ENCODE results near the gene SLC4A1. TPM values are rescaled to one million over a fixed set of nuclear protein-coding genes. Genes with fewer than 3 reads are reported as not detected.

SLC4A1 gene
- total RNA-seq, 4 donors from 2014 or later, result 0.11 to 0.20 TPM; not detected in 2

DNA sequence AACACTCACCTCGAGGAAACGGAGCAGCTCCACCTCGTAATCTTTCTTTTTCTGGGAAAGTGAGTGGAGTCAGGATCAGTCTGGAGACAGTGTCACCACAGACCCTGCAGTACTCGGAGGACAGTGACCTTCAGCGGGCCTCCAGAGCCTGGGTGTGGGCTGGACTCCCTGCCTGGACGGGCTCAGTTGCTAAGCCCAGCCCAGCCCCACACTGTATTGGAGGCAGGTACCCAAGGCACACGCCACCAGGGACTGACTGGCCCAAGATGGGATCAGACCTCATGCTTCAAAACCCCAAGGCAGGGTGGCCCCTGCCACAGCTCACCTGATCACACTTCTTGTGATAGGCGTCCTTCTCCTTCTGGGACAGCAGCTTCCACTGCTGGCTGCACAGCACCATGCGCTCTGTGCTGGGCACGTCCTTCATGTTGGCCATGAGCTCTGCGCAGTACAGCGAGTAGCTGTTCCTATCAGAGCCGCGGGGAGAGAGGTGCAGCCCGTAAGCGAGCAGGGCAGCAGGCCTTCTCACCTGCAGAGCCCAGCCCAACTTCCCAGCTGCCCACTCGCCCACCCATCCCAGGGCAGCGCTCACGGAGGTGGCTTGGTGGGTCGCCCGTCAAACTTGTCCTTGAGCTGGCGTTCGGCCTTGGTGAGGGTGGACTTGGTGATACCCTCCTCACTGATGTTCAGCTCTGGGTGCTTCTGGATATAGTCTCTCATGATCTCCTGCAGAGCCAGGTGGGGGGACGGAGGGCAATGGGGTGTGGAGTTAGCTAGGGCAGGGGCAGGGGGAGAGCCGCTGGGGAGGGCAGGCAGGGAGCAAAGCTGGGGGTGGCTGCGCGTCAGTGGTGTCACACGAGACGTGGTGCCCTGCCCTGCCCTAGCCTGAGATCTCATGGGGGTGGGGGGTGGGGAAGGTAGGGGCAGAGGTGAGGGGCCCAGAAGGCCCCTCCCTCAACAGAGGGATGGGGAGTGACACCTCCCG lies 56.4 kb downstream of the SLC4A1 start:
- H3K4me1 ChIP-seq, result peaks cover 36 to 48% of the 10 kb centered on the region in 2 donors
- intact Hi-C loops (cut with DNase I; ENCODE audit: low total_unique reads), result loop anchor here (5.0 kb wide), 2 partner anchors 39 to 136 kb away; partner anchors contain the start of genes ASB16 and GRN
- no peak for DNase-seq
- ATAC-seq, result no peak
- peak overlapping the region in 2 of 4 donors; percentile 52 to 80 for H3K27ac ChIP-seq
- in situ Hi-C loops (cut with MboI; ENCODE audit: low sequenced_read_pairs in 4 of 4), result loop anchor here in 3 of 4 donors (5.0 to 25.0 kb wide), 2 partner anchors 121 to 301 kb away; partner anchors contain the start of gene GPATCH8 (in 3 of the 3)
- no peak overlapping the region for H3K4me3 ChIP-seq
- peaks cover 0 to 58% of the 10 kb centered on the region in 2 donors for H3K36me3 ChIP-seq
- H3K27me3 ChIP-seq, result no peaks in the 10 kb centered on the region
- no peak for TF ChIP-seq POLR2A (IDR thresholded peaks at IDR 0.05)
- TF ChIP-seq, protein P1, sequence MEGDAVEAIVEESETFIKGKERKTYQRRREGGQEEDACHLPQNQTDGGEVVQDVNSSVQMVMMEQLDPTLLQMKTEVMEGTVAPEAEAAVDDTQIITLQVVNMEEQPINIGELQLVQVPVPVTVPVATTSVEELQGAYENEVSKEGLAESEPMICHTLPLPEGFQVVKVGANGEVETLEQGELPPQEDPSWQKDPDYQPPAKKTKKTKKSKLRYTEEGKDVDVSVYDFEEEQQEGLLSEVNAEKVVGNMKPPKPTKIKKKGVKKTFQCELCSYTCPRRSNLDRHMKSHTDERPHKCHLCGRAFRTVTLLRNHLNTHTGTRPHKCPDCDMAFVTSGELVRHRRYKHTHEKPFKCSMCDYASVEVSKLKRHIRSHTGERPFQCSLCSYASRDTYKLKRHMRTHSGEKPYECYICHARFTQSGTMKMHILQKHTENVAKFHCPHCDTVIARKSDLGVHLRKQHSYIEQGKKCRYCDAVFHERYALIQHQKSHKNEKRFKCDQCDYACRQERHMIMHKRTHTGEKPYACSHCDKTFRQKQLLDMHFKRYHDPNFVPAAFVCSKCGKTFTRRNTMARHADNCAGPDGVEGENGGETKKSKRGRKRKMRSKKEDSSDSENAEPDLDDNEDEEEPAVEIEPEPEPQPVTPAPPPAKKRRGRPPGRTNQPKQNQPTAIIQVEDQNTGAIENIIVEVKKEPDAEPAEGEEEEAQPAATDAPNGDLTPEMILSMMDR (IDR thresholded peaks at IDR 0.05 in 4 of 5, conservative IDR thresholded peaks at IDR 0.05 in 1 of 5), result no peak
- no peaks in the 10 kb centered on the region for H3K9me3 ChIP-seq

DNA sequence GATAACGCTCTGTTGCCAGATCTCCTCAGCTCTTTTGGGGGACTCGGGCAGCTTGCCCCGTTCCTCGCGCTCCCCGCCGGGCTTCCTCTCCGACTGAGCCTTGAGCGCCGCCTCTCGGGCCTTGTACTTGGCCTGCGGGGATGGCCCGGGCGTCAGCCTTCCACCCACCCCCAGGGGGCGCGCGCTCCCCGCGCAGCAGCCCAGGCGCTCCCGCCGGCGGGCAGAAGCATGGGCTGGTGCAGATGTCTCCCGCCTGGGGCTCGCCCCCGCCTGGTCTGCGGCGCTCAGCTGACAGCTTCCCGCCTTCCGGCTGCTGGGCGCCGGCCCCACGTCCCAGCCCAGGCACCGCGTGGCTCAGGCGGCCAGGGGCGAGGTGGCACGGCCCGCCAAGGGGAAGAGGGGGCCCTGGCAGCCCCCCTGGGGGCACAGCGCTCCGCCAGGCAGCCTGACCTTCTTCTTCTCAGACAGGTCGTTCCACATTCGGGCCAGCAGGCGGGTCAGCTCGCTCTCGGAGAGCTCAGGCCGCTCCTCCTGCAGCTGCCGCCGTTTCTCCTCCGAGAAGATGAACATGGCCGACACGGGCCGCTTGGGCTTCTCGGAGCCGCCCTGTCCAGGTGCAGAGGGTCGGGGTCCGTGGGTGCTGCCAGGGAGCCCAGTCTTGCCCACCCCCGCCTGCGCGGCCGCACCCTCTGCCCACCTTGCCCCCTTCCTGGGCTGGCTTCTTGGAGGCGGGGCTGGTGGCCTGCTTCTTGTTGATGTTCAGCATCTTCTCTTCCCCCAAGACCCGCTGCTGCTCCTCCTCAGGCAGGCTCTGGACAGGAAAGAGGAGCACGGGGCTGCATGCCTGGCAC lies 57.4 kb downstream of the SLC4A1 start:
- intact Hi-C loops (cut with DNase I; ENCODE audit: low total_unique reads), result loop anchor here (1.0 to 5.0 kb wide), 3 partner anchors 38 to 137 kb away; partner anchors contain the start of genes ASB16 and GRN
- H3K4me1 ChIP-seq, result peaks cover 26 to 39% of the 10 kb centered on the region in 2 donors

DNA sequence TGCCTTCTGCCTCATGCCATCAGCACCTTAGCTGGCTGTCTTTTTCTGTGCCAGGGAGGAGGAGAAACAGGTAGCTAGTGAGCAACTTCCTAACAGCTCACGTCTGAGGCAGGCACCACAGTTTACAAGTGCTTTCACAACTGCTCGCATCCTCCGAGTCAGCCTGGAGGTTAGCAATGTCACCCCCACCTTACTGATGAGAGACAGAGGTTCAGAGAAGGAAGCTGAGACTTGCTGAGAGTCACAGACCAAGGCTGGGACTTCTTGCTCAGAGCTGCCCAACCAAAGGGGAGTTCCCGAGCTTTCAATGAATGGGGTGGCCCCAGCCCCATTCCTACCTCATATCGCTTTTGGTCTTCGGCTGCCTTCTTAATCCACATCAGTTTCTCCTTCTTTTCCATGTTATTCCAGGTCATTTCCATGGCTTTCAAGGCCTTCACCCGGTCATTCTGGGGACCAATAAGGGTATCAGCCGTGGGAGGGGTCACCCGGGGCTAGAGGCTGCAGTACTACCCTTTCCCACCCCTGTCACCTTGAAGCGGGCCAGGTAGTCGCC lies 58.1 kb downstream of the SLC4A1 start:
- TF ChIP-seq, protein P1 (IDR thresholded peaks at IDR 0.05 in 4 of 5, conservative IDR thresholded peaks at IDR 0.05 in 1 of 5), result no peak
- TF ChIP-seq POLR2A (IDR thresholded peaks at IDR 0.05), result no peak
- ATAC-seq (no peak), DNase-seq (no peak)
- no peak overlapping the region for H3K4me3 ChIP-seq
- no peaks in the 10 kb centered on the region for H3K9me3 ChIP-seq
- intact Hi-C loops (cut with DNase I; ENCODE audit: low total_unique reads) (loop anchor here (1.0 to 5.0 kb wide), 3 partner anchors 38 to 137 kb away; partner anchors contain the start of genes ASB16 and GRN), in situ Hi-C loops (cut with MboI; ENCODE audit: low sequenced_read_pairs in 4 of 4) (loop anchor here in 3 of 4 donors (5.0 to 25.0 kb wide), 3 partner anchors 122 to 302 kb away; partner anchors contain the start of gene GPATCH8 (in 3 of the 3))
- no peaks in the 10 kb centered on the region for H3K27me3 ChIP-seq
- peaks cover 0 to 43% of the 10 kb centered on the region in 2 donors for H3K36me3 ChIP-seq
- H3K4me1 ChIP-seq, result peaks cover 24 to 34% of the 10 kb centered on the region in 2 donors
- peak overlapping the region; percentile 18 to 80 (median 42) for H3K27ac ChIP-seq

More for the DNA sequence above, 57.4 kb downstream of the SLC4A1 start:
- Histone ChIP-seq H3K27ac (peak overlapping the region; percentile 50 to 80 (median 60)), H3K4me3 (peak overlapping the region in 1 of 4 donors; percentile 34), H3K9me3 (no peaks in the 10 kb centered on the region), H3K36me3 (peaks cover 0 to 50% of the 10 kb centered on the region in 2 donors), H3K27me3 (no peaks in the 10 kb centered on the region)
- DNase-seq, result peak; percentile 64 to 87
- peak in 1 of 2 donors; percentile 25 for TF ChIP-seq POLR2A (IDR thresholded peaks at IDR 0.05)
- TF ChIP-seq, protein P1 (IDR thresholded peaks at IDR 0.05 in 4 of 5, conservative IDR thresholded peaks at IDR 0.05 in 1 of 5), result peak; percentile 99 to 100 (median 99)
- in situ Hi-C loops (cut with MboI; ENCODE audit: low sequenced_read_pairs in 4 of 4), result loop anchor here in 3 of 4 donors (5.0 to 25.0 kb wide), 2 partner anchors 122 to 302 kb away; partner anchors contain the start of gene GPATCH8 (in 3 of the 3)
- ATAC-seq, result peak; percentile 90 to 92

DNA sequence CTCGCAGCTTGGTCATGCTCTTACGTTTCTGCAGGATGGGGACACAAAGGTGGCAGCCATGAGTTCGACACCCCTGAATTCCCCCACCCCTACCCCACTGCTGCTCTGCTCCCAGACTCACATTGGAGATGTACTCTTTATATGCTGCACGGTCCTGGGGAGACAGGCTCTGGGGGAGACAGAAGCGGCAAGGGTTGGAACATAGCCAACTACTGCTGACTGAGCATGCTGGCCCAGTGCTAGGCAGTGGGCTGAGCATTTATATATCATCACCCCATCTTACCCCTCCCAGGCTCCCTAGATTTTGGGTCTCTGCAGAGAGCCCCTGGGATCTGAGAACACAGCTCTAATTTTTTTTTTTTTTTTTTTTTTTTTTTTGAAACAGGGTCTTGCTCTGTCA lies 60.2 kb downstream of the SLC4A1 start:
- peaks cover 0 to 32% of the 10 kb centered on the region in 2 donors for H3K36me3 ChIP-seq
- in situ Hi-C loops (cut with MboI; ENCODE audit: low sequenced_read_pairs in 4 of 4), result loop anchor here in 3 of 4 donors (10.0 to 25.0 kb wide), 2 partner anchors 127 to 305 kb away; partner anchors contain the start of gene GPATCH8 (in 3 of the 3)

More for the DNA sequence above, 60.2 kb downstream of the SLC4A1 start:
- H3K27me3 ChIP-seq, result no peaks in the 10 kb centered on the region
- no peak overlapping the region for H3K4me3 ChIP-seq
- ATAC-seq (no peak), DNase-seq (no peak)
- TF ChIP-seq, protein P1 (IDR thresholded peaks at IDR 0.05 in 4 of 5, conservative IDR thresholded peaks at IDR 0.05 in 1 of 5), result no peak
- no peak for TF ChIP-seq POLR2A (IDR thresholded peaks at IDR 0.05)
- intact Hi-C loops (cut with DNase I; ENCODE audit: low total_unique reads), result no loop called here
- no peaks in the 10 kb centered on the region for H3K9me3 ChIP-seq
- no peak overlapping the region for H3K27ac ChIP-seq
- peaks cover 11 to 13% of the 10 kb centered on the region in 2 donors for H3K4me1 ChIP-seq
